Head of caudate nucleus (tissue), 42 donors: ENCODE data around the gene ZNF579.
"Not testable (repeated sequence)": the region's sequence is repeated elsewhere in the genome, so short reads cannot be mapped to it uniquely, and the experiment has no call there.

Experiments
- DNase-seq, 42 donors: peaks; one replicate each; pipeline versions ENCODE4 v3.0.0 to v3.0.0-alpha.2; 2020 to 2021; ENCODE audit warnings: mixed read lengths in 7 of 42
- intact Hi-C: fragments of 100-400 bp; cut with DNase I; formaldehyde crosslinking; loops from one replicate; pipeline ENCODE4 v1.15.0; 2022

ZNF579 gene

GRCh38 chr19:55579766-55580621 is 654 bp downstream of the ZNF579 start:
- intact Hi-C loops, result no loop called here
- DNase-seq, result peak in 8 of 42 donors; percentile 10 to 42 (median 25)

GRCh38 chr19:55578761-55579747 is 1.6 kb downstream of the ZNF579 start:
- intact Hi-C loops, result no loop called here

GRCh38 chr19:55578031-55578760 is 2.5 kb downstream of the ZNF579 start:
- no peak for DNase-seq
- intact Hi-C loops, result no loop called here

More at GRCh38 chr19:55578761-55579747, 1.6 kb downstream of the ZNF579 start:
- DNase-seq, result no peak

GRCh38 chr19:55576746-55577145 is 3.9 kb downstream of the ZNF579 start:
- intact Hi-C loops, result no loop called here
- no peak for DNase-seq

GRCh38 chr19:55573929-55574328 is 6.7 kb downstream of the ZNF579 start:
- intact Hi-C loops, DNase-seq: not testable (repeated sequence)

GRCh38 chr19:55569477-55569876 is 11.2 kb downstream of the ZNF579 start:
- intact Hi-C loops, result not testable (repeated sequence)

GRCh38 chr19:55567708-55568328 is 12.8 kb downstream of the ZNF579 start:
- no peak for DNase-seq
- intact Hi-C loops, result no loop called here

More at GRCh38 chr19:55569477-55569876, 11.2 kb downstream of the ZNF579 start:
- DNase-seq, result not testable (repeated sequence)

GRCh38 chr19:55566823-55567222 is 13.8 kb downstream of the ZNF579 start:
- DNase-seq, result no peak
- intact Hi-C loops, result no loop called here

- no peak for DNase-seq
- intact Hi-C loops, result no loop called here
Measured at GRCh38 chr19:55563261-55563690, 17.4 kb downstream of the ZNF579 start.

- no peak for DNase-seq
- intact Hi-C loops, result no loop called here
Measured at GRCh38 chr19:55559684-55560083, 21.0 kb downstream of the ZNF579 start.

- DNase-seq, result no peak
Measured at GRCh38 chr19:55554741-55555152, 25.9 kb downstream of the ZNF579 start.

GRCh38 chr19:55554302-55554701 is 26.3 kb downstream of the ZNF579 start:
- intact Hi-C loops, result no loop called here
- DNase-seq, result no peak

More at GRCh38 chr19:55554741-55555152, 25.9 kb downstream of the ZNF579 start:
- intact Hi-C loops, result no loop called here

GRCh38 chr19:55553217-55554182 is 27.1 kb downstream of the ZNF579 start:
- DNase-seq, result no peak
- intact Hi-C loops, result no loop called here

- intact Hi-C loops, result no loop called here
- DNase-seq, result no peak
Measured at GRCh38 chr19:55552620-55553019, 28.0 kb downstream of the ZNF579 start.

GRCh38 chr19:55552206-55552605 is 28.4 kb downstream of the ZNF579 start:
- DNase-seq, result no peak
- intact Hi-C loops, result no loop called here

- DNase-seq, result no peak
- intact Hi-C loops, result no loop called here
Measured at GRCh38 chr19:55550321-55550650, 30.4 kb downstream of the ZNF579 start.

- DNase-seq, result no peak
- intact Hi-C loops, result no loop called here
Measured at GRCh38 chr19:55549500-55550320, 30.9 kb downstream of the ZNF579 start.
